ENCODE measurements around the gene AVL9. TPM values are rescaled to one million over a fixed set of nuclear protein-coding genes. Genes with fewer than 3 reads are reported as not detected.

The AVL9 gene
- total RNA-seq, 1 donor from 2014 or later, result 50.6 TPM

DNA sequence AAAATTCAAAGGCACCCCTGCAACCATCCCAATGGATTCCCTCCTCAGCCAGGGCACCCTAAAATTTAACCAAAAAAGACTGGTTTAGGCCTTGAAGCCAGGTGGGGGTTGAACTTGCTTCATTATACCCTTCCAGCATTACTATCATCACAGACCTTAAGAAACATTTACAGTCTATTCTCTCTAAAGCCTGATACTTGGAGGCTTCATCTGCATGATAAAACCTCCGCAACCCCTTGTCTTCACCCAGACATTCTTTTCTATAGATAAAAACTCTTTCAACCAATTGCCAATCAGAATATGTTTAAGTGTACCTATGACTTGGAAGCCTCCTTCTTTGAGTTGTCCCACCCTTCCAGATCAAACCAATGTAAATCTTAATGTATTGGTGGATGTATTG lies 17.9 kb downstream of the AVL9 start:
- TF ChIP-seq, protein P1, sequence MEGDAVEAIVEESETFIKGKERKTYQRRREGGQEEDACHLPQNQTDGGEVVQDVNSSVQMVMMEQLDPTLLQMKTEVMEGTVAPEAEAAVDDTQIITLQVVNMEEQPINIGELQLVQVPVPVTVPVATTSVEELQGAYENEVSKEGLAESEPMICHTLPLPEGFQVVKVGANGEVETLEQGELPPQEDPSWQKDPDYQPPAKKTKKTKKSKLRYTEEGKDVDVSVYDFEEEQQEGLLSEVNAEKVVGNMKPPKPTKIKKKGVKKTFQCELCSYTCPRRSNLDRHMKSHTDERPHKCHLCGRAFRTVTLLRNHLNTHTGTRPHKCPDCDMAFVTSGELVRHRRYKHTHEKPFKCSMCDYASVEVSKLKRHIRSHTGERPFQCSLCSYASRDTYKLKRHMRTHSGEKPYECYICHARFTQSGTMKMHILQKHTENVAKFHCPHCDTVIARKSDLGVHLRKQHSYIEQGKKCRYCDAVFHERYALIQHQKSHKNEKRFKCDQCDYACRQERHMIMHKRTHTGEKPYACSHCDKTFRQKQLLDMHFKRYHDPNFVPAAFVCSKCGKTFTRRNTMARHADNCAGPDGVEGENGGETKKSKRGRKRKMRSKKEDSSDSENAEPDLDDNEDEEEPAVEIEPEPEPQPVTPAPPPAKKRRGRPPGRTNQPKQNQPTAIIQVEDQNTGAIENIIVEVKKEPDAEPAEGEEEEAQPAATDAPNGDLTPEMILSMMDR (IDR thresholded peaks at IDR 0.05; ENCODE audit: insufficient read depth, low read length, poor library complexity, severe bottlenecking), result no peak
- no peak for DNase-seq (ENCODE audit: low read depth)
- H3K4me3 ChIP-seq (ENCODE audit: low read depth, low read length), result no peak overlapping the region

DNA sequence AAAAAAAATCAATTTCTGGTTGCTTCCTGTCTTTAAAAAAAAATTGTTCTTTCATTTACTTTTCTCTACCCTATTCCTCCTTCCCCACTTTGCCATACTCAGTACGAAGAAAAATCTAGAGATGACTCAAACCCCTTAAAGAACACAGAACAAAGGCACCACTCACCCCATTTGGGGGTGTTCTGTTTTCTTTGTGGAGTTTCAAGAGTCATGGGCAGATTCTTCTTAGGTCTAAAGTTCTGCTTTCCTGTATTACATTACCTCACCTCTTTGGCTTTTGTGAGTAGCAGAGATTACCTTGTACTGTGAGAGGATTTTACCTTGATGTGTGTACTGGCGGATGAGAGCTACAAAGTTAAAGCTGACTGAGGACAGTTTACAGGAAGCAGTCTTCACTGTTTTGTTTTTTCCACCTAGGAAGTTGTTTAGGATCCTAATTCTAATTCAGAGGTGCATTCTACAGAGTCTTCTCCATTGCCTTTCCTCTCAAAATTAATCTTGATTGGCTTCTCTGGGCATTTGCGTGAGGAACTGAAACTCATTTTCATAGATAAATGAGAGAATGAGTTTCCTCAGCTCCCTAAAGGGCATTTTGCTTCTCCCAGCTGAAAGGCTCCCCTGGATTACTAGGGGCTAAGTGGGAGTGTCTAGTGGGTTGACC lies 20.7 kb downstream of the AVL9 start:
- H3K4me3 ChIP-seq (ENCODE audit: low read depth, low read length), result no peak overlapping the region
- DNase-seq (ENCODE audit: low read depth), result no peak
- TF ChIP-seq, protein P1 (IDR thresholded peaks at IDR 0.05; ENCODE audit: insufficient read depth, low read length, poor library complexity, severe bottlenecking), result no peak
- H3K36me3 ChIP-seq (ENCODE audit: control insufficient read depth, insufficient read depth, low read length), result no peaks in the 10 kb centered on the region
- no peaks in the 10 kb centered on the region for H3K27me3 ChIP-seq (ENCODE audit: control insufficient read depth, insufficient read depth, low read length)

More for the DNA sequence above, 17.9 kb downstream of the AVL9 start:
- no peaks in the 10 kb centered on the region for H3K36me3 ChIP-seq (ENCODE audit: control insufficient read depth, insufficient read depth, low read length)
- no peaks in the 10 kb centered on the region for H3K27me3 ChIP-seq (ENCODE audit: control insufficient read depth, insufficient read depth, low read length)

DNA sequence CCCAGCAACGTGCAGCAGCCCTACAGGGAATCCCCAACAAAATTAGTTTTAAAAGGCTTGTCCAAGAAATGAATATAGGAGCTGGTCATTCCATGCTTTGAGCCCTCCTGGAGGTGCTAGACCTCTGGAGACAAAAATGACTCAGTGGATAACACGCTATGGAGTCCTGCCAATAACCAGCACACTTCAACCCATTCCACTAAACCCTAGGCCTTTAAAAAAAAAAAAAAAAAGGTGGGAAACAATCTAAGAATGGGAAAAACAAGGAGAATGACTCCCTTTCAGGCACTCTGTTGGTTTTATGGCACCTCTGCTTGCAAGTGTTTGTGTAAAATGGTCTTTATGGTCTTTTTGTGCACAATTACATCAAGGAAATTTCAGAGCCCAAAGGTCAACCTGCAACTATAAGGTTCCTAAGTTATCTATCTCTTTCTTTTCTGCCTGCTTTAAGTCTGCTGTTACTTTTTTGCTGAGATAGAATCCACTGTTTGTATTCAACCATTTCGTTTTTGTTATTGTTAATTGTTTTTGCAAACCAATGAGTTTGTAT lies 21.3 kb downstream of the AVL9 start:
- no peaks in the 10 kb centered on the region for H3K36me3 ChIP-seq (ENCODE audit: control insufficient read depth, insufficient read depth, low read length)
- no peak overlapping the region for H3K4me3 ChIP-seq (ENCODE audit: low read depth, low read length)
- no peak for DNase-seq (ENCODE audit: low read depth)
- TF ChIP-seq, protein P1 (IDR thresholded peaks at IDR 0.05; ENCODE audit: insufficient read depth, low read length, poor library complexity, severe bottlenecking), result no peak
- H3K27me3 ChIP-seq (ENCODE audit: control insufficient read depth, insufficient read depth, low read length), result no peaks in the 10 kb centered on the region

DNA sequence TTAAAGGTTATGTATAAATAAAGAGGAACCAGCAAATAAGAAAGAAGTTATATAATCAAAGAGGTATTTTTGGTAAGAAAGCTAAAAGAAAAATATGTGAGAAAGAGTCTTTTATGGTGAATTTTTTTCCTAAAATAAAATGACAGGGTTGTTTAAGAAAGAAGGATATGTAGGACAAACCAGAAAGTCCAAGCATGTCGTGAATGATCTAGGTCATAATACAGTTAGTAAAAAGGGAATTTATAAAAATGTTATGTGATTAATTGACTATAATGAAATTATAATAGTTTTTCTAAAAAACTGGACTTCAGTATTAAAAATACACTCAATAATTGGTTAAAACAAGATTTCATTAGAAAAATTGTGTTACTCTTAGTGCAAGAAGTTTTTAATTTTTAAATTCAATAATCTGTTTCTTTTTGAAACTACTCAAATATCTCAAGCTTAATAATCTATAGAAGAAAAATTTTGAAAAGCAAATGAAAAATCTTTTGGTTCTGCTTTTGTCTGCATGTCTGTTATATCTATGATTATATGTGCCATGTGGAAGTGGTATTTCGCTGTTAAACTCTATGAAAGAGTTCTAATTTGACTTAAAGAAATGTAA lies 23.3 kb downstream of the AVL9 start:
- Histone ChIP-seq H3K4me3 (ENCODE audit: low read depth, low read length) (no peak overlapping the region), H3K27me3 (ENCODE audit: control insufficient read depth, insufficient read depth, low read length) (no peaks in the 10 kb centered on the region), H3K36me3 (ENCODE audit: control insufficient read depth, insufficient read depth, low read length) (no peaks in the 10 kb centered on the region)
- DNase-seq (ENCODE audit: low read depth), result no peak
- TF ChIP-seq, protein P1 (IDR thresholded peaks at IDR 0.05; ENCODE audit: insufficient read depth, low read length, poor library complexity, severe bottlenecking), result no peak

DNA sequence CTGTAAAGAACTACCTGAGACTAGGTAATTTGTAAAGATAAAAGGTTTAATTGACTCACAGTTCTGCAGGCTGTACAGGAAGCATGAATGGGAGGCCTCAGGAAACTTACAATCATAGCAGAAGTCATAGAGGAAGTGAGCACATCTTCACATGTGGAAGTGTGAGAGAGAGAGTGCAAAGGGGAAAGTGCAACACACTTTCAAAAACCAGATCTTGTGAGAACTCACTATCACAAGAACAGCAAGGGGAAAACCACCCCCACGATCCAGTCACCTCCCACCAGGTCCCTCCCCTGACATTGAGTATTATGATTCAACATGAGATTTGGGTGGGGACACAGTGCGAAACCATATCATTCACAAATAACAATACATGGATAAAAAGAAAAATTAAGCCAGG lies 24.5 kb downstream of the AVL9 start:
- TF ChIP-seq, protein P1 (IDR thresholded peaks at IDR 0.05; ENCODE audit: insufficient read depth, low read length, poor library complexity, severe bottlenecking), result no peak
- Histone ChIP-seq H3K27me3 (ENCODE audit: control insufficient read depth, insufficient read depth, low read length) (no peaks in the 10 kb centered on the region), H3K36me3 (ENCODE audit: control insufficient read depth, insufficient read depth, low read length) (no peaks in the 10 kb centered on the region), H3K4me3 (ENCODE audit: low read depth, low read length) (no peak overlapping the region)
- DNase-seq (ENCODE audit: low read depth), result no peak

Data from kidney epithelial cell (primary cell).